Hepatocyte (in vitro differentiated cells): Measurements from ENCODE around the gene DHRS3. TPM values are rescaled to one million over a fixed set of nuclear protein-coding genes. Genes with fewer than 3 reads are reported as not detected.

Experiments
- DNase-seq: peaks from one replicate; pipeline ENCODE4 v3.0.0-alpha.2; 2016; ENCODE audit warnings: low spot score
- H2AFZ ChIP-seq: fragments of 200-600 bp; sonication (generic); 2 replicates; pipeline ENCODE4 v1.6.0; 2016; ENCODE audit warnings: antibody characterized with exemption, mild to moderate bottlenecking
- H3K27ac ChIP-seq: fragments of 200-600 bp; sonication (generic); 2 replicates; pipeline ENCODE4 v1.5.1; 2016; ENCODE audit warnings: mild to moderate bottlenecking
- H3K27me3 ChIP-seq: fragments of 200-600 bp; sonication (generic); 2 replicates; pipeline ENCODE4 v1.6.1; 2016
- H3K36me3 ChIP-seq: fragments of 200-600 bp; sonication (generic); replicated peaks from 2 replicates; pipeline ENCODE4 v1.5.1; 2016; ENCODE audit warnings: low read depth; ENCODE audit not compliant: insufficient read depth
- H3K4me1 ChIP-seq: fragments of 200-600 bp; sonication (generic); 2 replicates; pipeline ENCODE4 v1.5.1; 2016; ENCODE audit warnings: mild to moderate bottlenecking, moderate library complexity; ENCODE audit not compliant: insufficient read depth
- H3K4me2 ChIP-seq: fragments of 200-600 bp; sonication (generic); 2 replicates; pipeline ENCODE4 v1.6.0; 2016
- H3K4me3 ChIP-seq: fragments of 200-600 bp; sonication (generic); 2 replicates; pipeline ENCODE4 v1.5.1; 2016; ENCODE audit warnings: mild to moderate bottlenecking
- H3K79me2 ChIP-seq: fragments of 200-600 bp; sonication (generic); 2 replicates; pipeline ENCODE4 v1.6.0; 2017; ENCODE audit warnings: mild to moderate bottlenecking
- H3K9me2 ChIP-seq: fragments of 200-600 bp; sonication (generic); replicated peaks from 2 replicates; pipeline ENCODE4 v1.6.0; 2017; ENCODE audit warnings: mild to moderate bottlenecking; ENCODE audit not compliant: insufficient read depth
- H3K9me3 ChIP-seq: fragments of 200-600 bp; sonication (generic); 2 replicates; pipeline ENCODE4 v1.5.1; 2016; ENCODE audit warnings: low read depth, mild to moderate bottlenecking
- H4K20me1 ChIP-seq: fragments of 200-600 bp; sonication (generic); 2 replicates; pipeline ENCODE4 v1.6.0; 2016; ENCODE audit warnings: mild to moderate bottlenecking; ENCODE audit not compliant: insufficient read depth, poor library complexity, severe bottlenecking
- CTCF ChIP-seq: fragments of 200-600 bp; sonication (generic); IDR thresholded peaks from 2 replicates; pipeline ENCODE4 v1.5.1; 2016; ENCODE audit warnings: antibody characterized with exemption, mild to moderate bottlenecking; ENCODE audit not compliant: poor library complexity
- EZH2 ChIP-seq: fragments of 200-600 bp; sonication (generic); IDR thresholded peaks from 2 replicates; pipeline ENCODE4 v1.6.1; 2016; ENCODE audit warnings: antibody characterized with exemption, mild to moderate bottlenecking, borderline replicate concordance
- EZH2phosphoT487 ChIP-seq: fragments of 200-600 bp; sonication (generic); IDR thresholded peaks from one replicate; pipeline ENCODE4 v1.6.1; 2018; ENCODE audit warnings: antibody characterized with exemption, mild to moderate bottlenecking, low read depth, moderate library complexity; ENCODE audit not compliant: unreplicated experiment, severe bottlenecking
- WGBS: methylation state at CpG from one replicate; pipeline ENCODE4 v1.1.6; 2016; ENCODE audit warnings: low lambda C conversion rate; ENCODE audit errors: missing lambda C conversion rate; 5-methylcytosine and 5-hydroxymethylcytosine counted together
- polyA plus RNA-seq: library from polyadenylated mRNA; unstranded; fragments of >200 nt; fragmentation: Nextera tagmentation; extraction: Ambion mirVana; gene quantifications from 2 replicates; pipeline ENCODE4 v1.2.1, GENCODE V29; 2016
- total RNA-seq: library from RNA; depleted of rRNA; stranded (reverse); fragments of >200 nt; gene quantifications from 2 replicates; pipeline ENCODE4 v1.2.3, GENCODE V29; 2014

Gene DHRS3
- total and polyA plus RNA-seq, 2 experiments from 2014 or later = 75.9 to 103 TPM

GRCh38 chr1:12636098-12636950, 18.3 kb upstream of the DHRS3 start:
- H4K20me1 ChIP-seq = no peaks in the 10 kb centered on the region
- no peak for TF ChIP-seq EZH2
- TF ChIP-seq EZH2phosphoT487 = no peak
- TF ChIP-seq CTCF = no peak
- 85% methylated on average over 15 of the region's 15 CpGs for WGBS
- H3K79me2 ChIP-seq = no peaks in the 10 kb centered on the region
- no peak overlapping the region for H2AFZ ChIP-seq
- no peaks in the 10 kb centered on the region for H3K27me3 ChIP-seq
- no peak overlapping the region for H3K4me3 ChIP-seq
- no peak for DNase-seq
- no peak overlapping the region for H3K4me2 ChIP-seq
- H3K9me2 ChIP-seq = no peaks in the 10 kb centered on the region
- no peaks in the 10 kb centered on the region for H3K9me3 ChIP-seq
- H3K36me3 ChIP-seq = no peaks in the 10 kb centered on the region
- H3K27ac ChIP-seq = no peak overlapping the region
- no peaks in the 10 kb centered on the region for H3K4me1 ChIP-seq

DNA sequence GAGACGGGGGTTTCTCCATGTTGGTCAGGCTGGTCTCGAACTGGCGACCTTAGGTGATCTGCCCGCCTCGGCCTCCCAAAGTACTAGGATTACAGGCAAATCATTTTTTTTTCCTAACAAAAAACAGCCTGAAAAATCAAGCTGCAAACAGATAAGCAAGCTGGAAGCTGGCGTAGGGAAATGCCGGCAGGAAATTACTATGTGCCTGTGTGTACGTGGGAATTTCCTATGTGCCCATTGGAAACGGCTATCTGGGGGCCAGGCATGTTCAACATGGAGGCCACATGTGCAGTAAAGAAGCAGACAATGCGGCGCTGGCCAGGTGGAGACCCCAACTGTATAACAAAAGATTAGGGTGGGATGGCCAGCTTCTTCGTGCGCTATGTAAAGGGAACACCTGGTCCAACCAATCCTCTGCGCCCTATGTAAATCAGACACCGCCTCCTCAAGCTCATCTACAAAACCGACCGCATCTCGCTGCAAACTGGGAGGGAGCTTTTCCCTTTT, 16.7 kb upstream of the DHRS3 start:
- Histone ChIP-seq H3K4me3 (no peak overlapping the region), H3K27me3 (no peaks in the 10 kb centered on the region), H3K4me2 (no peak overlapping the region), H3K9me2 (no peaks in the 10 kb centered on the region), H3K9me3 (no peaks in the 10 kb centered on the region), H3K79me2 (no peaks in the 10 kb centered on the region), H3K27ac (no peak overlapping the region), H4K20me1 (no peaks in the 10 kb centered on the region), H3K36me3 (no peaks in the 10 kb centered on the region), H3K4me1 (no peaks in the 10 kb centered on the region), H2AFZ (no peak overlapping the region)
- DNase-seq = no peak
- no peak for TF ChIP-seq EZH2
- 93% methylated on average over 18 of the region's 18 CpGs for WGBS

DNA sequence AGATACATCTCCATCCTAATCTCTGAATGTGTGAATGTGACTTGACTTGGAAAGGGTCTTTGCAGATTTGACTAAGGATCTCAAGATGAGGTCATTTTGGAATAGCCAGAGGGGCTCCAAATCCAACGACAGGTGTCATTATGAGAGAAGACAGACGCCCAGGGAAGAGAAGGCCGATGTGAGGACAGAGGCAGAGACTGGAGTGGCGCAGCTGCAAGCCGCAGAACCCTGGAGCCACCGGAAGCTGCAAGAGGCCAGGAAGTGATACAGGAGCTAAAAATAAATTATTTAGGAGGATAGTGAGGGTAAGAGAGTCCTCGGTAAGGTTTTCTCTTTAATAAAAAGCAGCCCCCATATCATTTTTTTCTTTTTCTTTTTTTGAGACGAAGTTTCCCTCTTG, 16.1 kb upstream of the DHRS3 start:
- WGBS = 71% methylated on average over 8 of the region's 8 CpGs

More for the DNA sequence above, 16.1 kb upstream of the DHRS3 start:
- TF ChIP-seq EZH2phosphoT487 = no peak
- TF ChIP-seq EZH2 = no peak
- no peak for TF ChIP-seq CTCF
- Histone ChIP-seq H3K79me2 (no peaks in the 10 kb centered on the region), H4K20me1 (no peaks in the 10 kb centered on the region), H3K9me2 (no peaks in the 10 kb centered on the region), H3K27ac (no peak overlapping the region), H2AFZ (no peak overlapping the region), H3K4me1 (no peaks in the 10 kb centered on the region), H3K4me3 (no peak overlapping the region), H3K36me3 (no peaks in the 10 kb centered on the region), H3K4me2 (no peak overlapping the region), H3K9me3 (no peaks in the 10 kb centered on the region), H3K27me3 (no peaks in the 10 kb centered on the region)
- no peak for DNase-seq
